B cell (primary cell): ENCODE results near the gene XPNPEP1.
"Not testable (repeated sequence)": the region's sequence is repeated elsewhere in the genome, so short reads cannot be mapped to it uniquely, and the experiment has no call there.

ENCODE experiments used
- CTCF ChIP-seq: fragments of 200-600 bp; IDR thresholded peaks from one replicate; pipeline ENCODE4 v1.8.0; 2022; ENCODE audit warnings: antibody characterized with exemption, mild to moderate bottlenecking
- EZH2 ChIP-seq: IDR thresholded peaks from 2 replicates; pipeline ENCODE4 v1.6.1; 2012; ENCODE audit warnings: borderline replicate concordance, low read depth, mild to moderate bottlenecking, moderate library complexity, low read length; ENCODE audit not compliant: insufficient read depth, poor library complexity, severe bottlenecking

- not testable (repeated sequence) for TF ChIP-seq CTCF, EZH2
Measured at GRCh38 chr10:109918707-109919106, 4.6 kb downstream of the XPNPEP1 start.
